ENCODE results near the gene GALK1.

GALK1 gene

GRCh38 chr17:75750661-75751423 lies 14.2 kb downstream of the GALK1 start:
- no peak for DNase-seq (ENCODE audit: low read depth in 2 of 2)

DNA sequence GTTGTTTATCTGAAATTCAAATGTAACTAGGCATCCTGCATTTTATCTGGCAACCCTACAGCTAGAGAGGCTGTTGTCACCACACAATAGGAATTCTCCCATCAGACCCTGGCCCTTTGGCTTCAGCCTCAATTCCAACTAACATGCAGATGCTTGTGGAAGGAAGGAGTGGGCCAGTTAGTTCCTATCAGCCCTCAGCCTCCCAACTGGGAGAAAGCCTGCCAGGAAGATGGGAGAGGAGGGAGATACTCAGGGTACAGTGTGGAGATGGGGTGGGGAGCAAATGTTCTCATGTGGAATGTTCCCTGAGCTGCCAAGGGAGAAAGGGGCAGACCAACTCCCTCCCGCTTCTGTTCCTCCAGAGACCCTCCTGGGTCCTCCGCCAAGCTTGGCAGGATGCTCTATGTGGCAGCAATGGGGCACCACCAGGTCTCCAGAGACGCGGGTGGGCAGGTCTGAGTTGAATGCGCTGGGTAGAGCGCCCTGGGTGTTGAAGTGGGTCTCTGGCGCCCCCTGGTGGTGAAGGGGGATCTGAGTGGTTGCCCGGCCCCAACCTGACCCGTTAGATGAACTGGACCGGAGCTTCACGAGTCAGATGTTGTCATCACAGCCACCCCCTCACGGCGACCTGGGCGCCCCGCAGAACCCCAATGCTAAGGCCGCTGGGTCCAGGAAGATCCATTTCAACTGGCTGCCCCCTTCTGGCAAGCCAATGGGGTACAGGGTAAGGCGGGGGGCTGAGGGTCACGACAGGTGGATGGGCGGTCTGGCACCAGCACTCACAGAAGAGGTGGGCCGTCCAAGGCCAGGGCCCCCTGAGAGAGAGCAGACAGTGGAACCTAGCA lies 15.2 kb downstream of the GALK1 start:
- DNase-seq (ENCODE audit: low read depth in 2 of 2): peak; percentile 88 to 90

DNA sequence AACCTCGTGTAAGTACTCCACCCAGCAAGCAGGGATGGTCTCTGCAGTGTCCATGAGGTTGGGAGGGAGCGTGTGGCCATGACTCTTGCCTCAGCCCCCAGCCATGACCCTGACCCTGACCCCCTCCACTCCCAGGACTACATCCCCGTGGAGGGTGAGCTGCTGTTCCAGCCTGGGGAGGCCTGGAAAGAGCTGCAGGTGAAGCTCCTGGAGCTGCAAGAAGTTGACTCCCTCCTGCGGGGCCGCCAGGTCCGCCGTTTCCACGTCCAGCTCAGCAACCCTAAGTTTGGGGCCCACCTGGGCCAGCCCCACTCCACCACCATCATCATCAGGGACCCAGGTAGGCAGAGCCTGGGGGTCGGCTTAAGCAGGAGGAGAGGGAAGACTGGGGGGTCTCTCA lies 16.3 kb downstream of the GALK1 start:
- no peak for DNase-seq (ENCODE audit: low read depth in 2 of 2)

DNA sequence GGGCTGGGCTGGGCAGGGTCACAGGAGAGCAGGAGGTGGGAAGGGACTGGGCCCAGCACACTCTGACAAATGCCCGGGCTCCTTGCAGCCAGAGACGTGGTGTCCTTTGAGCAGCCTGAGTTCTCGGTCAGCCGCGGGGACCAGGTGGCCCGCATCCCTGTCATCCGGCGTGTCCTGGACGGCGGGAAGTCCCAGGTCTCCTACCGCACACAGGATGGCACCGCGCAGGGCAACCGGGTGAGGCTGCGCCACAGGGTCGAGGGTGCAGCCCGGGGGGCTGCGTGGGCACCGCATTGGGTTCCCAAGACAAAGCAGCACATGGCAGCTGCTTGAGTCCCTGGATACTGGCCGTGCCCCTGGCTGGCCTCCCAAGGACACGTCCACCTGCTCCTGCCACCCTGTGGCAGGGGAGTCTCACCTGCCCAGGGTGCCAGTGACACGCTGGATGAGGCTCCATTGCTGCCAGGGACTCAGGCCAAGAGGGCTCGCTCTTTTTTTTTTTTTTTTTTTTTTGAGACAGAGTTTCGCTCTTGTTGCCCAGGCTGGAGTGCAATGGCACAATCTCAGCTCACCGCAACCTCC lies 21.3 kb downstream of the GALK1 start:
- DNase-seq (ENCODE audit: low read depth in 2 of 2): no peak

DNA sequence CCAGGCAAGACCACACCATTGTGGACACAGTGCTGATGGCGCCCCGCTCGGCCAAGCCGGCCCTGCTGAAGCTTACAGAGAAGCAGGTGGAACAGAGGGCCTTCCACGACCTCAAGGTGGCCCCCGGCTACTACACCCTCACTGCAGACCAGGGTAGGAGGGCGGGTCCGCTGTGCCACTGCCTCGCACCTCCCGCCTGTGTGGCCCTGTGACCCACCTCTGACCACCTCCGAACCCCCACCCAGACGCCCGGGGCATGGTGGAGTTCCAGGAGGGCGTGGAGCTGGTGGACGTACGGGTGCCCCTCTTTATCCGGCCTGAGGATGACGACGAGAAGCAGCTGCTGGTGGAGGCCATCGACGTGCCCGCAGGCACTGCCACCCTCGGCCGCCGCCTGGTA lies 22.7 kb downstream of the GALK1 start:
- no peak for DNase-seq (ENCODE audit: low read depth in 2 of 2)

DNA sequence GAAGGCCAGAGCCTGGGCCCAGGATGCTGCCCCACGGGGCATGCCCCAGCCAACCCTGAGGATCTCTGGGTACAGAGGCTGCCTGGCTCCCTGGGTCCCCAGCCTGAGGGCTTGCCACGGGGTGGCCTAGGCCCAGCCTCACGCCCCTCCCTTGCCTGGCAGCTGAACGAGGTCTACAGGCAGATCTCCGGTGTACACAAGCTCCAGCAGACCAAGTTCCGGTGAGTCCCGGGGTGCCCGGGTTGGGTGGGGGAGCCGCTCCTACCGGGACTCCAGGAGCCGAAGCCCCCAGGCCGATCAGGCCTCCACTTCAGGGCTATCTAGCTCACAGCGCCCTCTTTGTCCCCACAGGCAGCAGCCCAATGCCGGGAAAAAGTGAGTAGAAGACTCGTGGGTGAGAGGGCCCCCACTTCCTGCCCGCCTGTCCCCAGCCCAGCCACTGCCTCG lies 24.3 kb downstream of the GALK1 start:
- no peak for DNase-seq (ENCODE audit: low read depth in 2 of 2)

DNA sequence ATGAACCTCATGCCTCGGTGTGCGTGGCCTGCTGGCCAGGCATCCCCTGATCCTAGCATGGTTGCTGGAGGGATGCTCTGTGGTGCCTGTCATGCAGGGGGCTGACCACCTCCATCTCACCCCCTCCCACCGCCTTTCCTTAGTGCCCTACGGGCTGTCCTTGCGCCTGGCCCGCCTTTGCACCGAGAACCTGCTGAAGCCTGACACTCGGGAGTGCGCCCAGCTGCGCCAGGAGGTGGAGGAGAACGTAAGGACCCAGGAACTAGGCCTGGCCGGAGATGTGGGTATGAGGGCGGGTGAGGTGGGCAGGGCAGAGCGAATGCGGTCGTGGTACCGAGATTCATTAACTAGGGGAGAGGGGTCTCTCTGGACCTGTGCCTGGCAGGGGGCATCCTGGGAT lies 24.8 kb downstream of the GALK1 start:
- DNase-seq (ENCODE audit: low read depth in 2 of 2): no peak

- no peak for DNase-seq (ENCODE audit: low read depth in 2 of 2)
Measured at GRCh38 chr17:75739801-75740200, 25.2 kb downstream of the GALK1 start.

DNA sequence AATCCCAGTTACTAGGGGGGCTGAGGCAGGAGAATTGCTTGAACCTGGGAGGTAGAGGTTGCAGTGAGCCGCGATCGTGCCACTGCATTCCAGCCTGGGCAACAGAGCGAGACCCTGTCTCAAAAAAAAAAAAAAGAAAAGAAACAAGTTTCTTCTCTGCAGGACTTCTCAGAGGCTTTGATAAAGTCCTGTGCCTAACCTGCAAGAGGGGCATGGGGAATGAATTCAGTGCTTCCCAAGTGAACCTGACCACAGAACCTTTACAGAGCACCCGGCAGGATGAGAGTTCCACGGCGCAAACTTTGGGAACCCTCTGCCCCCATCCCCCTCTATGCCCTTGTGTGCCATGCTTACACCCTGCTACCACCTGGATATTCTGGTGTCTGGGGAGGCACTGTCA lies 25.8 kb downstream of the GALK1 start:
- DNase-seq (ENCODE audit: low read depth in 2 of 2): no peak

DNA sequence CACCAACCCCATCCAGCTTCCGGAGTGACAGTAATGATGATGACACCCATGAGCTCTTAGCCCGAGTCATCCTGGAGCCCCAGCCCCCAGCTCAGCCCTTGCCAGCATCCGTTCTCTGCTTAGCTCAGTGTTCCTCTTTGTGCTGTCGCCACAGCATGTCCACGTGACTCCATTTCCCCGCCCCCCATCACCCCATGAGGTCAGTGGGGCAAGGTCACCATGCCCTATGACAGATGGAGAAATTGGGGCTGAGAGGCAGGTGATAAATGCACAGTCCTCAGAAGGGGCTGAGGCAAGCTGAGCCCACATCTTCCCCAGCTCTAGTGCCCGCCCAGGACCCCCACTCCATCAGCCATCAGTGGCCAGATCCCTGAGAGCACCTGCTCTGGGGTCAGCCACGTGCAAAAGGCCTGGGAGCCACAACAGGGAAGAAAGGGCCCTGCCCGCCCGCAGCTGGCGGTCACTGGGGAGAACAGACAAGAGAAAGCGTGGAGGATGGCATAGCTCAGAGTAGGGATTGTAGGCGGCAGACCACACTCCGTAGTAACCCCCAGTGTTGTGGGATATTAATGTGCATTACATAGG lies 26.7 kb downstream of the GALK1 start:
- DNase-seq (ENCODE audit: low read depth in 2 of 2): no peak

GRCh38 chr17:75737133-75737962 lies 27.6 kb downstream of the GALK1 start:
- DNase-seq (ENCODE audit: low read depth in 2 of 2): no peak

DNA sequence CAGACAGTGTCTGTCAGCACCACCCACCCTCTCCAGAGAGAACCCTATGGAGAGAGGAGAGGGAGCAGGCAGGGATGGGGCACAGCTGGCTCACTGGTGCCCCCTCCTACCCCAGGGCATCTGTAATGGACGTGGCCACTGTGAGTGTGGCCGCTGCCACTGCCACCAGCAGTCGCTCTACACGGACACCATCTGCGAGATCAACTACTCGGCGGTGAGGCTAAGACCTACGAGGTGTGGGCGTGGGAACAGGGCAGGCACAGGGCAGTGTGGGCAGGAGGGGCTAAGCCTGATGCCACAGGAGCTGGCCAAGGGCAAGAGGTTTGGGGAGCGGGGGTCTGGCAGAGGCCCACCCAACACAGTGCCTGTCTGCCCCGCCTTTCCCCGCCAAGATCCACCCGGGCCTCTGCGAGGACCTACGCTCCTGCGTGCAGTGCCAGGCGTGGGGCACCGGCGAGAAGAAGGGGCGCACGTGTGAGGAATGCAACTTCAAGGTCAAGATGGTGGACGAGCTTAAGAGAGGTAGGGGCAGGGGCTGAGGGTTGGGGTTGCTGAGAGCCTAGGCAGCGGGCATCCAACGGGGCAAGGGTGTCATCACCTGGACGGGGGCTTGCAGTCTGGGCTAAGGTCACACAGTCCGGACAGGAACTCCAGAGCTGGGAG lies 28.7 kb downstream of the GALK1 start:
- no peak for DNase-seq (ENCODE audit: low read depth in 2 of 2)

DNA sequence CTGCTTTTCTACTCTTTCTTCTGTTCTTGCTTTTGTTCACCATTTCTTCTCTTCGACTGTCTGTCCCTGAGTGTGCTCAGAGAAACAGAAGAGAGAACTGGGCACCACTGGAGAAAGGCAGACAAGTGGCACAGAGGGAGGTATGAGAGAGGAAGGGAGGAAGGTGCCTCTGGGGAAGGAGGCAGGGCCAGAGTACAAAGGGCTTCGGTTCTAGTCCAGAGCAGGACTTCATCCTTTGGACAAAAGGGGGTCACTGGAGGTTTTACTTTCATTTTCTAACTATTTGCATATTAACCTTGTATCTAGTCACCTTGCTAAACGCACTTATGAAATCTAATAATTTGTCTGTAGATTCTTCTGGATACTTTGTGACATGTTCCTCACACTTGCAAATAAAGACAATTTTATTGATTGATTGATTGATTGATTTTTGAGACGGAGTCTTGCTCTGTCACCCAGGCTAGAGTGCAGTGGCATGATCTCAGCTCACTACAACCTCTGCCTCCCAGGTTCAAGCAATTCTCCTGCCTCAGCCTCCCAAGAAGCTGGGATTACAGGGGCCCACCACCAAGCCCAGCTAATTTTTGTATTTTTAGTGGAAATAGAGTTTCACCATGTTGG lies 30.2 kb downstream of the GALK1 start:
- DNase-seq (ENCODE audit: low read depth in 2 of 2): no peak

- no peak for DNase-seq (ENCODE audit: low read depth in 2 of 2)
Measured at GRCh38 chr17:75733471-75733870, 31.5 kb downstream of the GALK1 start.

DNA sequence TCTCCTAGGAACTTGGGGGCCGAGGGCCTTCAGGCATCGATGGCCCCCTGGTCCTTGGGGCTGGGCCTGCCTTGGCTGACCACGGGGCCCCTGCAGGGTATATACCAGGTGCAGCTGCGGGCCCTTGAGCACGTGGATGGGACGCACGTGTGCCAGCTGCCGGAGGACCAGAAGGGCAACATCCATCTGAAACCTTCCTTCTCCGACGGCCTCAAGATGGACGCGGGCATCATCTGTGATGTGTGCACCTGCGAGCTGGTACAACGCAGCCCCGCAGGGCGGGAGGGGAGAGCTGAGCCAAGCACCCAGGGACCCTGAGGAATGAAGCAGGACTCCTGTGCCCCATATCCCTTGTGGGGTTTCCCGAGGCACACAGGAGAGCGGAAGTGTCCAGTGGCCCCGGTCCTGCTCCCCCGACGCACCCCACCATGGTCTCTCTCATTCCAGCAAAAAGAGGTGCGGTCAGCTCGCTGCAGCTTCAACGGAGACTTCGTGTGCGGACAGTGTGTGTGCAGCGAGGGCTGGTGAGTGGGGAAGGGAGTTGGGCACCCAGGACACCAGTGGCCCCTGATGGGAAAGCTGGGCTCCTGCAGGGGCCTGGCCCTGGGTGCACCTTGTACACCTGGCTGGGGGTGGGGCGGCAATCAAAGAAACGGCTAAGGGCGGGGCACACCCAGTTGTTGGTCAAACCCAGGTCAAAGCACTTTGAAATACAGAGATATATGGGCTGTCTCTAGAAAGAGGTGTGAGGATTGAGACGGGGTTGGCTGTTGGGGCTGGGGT lies 33.1 kb downstream of the GALK1 start:
- DNase-seq (ENCODE audit: low read depth in 2 of 2): no peak

DNA sequence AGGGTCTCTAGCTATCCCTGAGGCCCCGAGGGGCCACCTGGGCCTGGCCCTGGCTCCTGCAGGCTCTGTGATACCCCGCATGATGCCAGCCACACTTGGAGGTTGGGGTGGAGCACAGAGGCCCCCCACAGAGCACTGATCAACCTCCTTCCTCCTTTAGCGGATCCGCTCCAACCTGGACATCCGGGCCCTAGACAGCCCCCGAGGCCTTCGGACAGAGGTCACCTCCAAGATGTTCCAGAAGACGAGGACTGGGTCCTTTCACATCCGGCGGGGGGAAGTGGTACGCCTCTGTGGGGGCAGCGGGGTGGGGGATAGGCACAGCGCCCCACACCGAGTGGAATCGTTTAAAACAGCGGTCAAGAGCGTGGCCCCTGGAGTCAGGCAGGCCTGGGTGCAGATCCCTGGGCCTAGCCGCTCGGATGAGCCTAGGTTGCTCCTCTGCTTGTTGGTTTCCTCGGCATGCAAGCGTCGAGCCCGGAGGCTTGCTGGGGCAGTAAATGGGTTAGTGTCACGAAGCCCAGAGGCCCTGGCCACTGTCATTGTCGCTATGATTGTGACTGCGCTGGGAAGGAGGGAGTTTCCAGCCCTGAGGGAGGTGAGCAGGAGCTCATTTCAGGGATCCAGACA lies 33.8 kb downstream of the GALK1 start:
- no peak for DNase-seq (ENCODE audit: low read depth in 2 of 2)

GRCh38 chr17:75730065-75730464 lies 34.9 kb downstream of the GALK1 start:
- DNase-seq (ENCODE audit: low read depth in 2 of 2): no peak

GRCh38 chr17:75729351-75729750 lies 35.6 kb downstream of the GALK1 start:
- DNase-seq (ENCODE audit: low read depth in 2 of 2): no peak

- no peak for DNase-seq (ENCODE audit: low read depth in 2 of 2)
Measured at GRCh38 chr17:75727391-75727790, 37.6 kb downstream of the GALK1 start.

Measured in activated CD4-positive, alpha-beta T cell treated with anti-CD3 and anti-CD28 coated beads for 24 hours (primary cell).